GM21381 (cell line): Measurements from ENCODE around the gene CDCA4.

Source experiments
- ATAC-seq: cut with Tn5 transposase; IDR thresholded peaks from one replicate; pipeline ENCODE4 v1.9.1; 2021; ENCODE audit warnings: mild to moderate bottlenecking, moderate library complexity; ENCODE audit not compliant: unreplicated experiment

CDCA4 gene

DNA sequence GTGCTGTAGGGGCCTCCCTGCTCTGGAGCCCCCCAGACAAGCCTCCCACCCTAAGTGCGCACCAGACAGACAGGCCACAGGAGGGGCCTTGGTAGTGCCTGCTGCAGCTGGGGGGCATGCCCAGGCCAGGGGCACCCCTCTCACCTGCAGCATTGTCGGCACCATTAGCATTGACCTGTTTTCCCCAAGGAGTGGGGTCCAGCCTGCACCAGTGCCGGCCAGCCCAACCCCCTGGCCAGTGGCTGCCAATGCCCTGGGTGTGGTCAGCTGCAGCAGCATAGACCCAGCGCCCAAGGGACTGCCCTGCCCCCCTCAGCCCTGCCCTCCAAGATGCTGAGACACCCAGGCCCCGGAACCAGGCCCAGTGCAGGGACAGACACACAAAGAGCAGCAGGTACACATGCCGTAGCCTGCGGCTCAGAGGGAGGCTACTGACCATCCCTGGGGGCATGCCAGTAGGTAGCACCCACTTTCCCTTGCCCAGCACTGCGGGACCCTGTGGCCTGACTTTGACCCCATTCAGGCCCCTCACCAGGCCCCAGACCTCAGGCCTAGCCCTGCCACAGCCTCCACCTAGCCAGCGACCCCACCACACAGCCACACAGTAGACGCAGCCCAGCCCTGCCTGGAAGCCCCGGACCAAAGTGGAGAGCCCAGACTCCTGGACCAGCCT is 43.7 kb downstream of the CDCA4 start:
- no peak for ATAC-seq

GRCh38 chr14:104976198-104977007 is 44.5 kb downstream of the CDCA4 start:
- ATAC-seq, result no peak

- no peak for ATAC-seq
Measured at GRCh38 chr14:104975481-104976197, 45.2 kb downstream of the CDCA4 start.

GRCh38 chr14:104974665-104975390 is 46.1 kb downstream of the CDCA4 start:
- ATAC-seq, result no peak

GRCh38 chr14:104974146-104974541 is 46.7 kb downstream of the CDCA4 start:
- ATAC-seq, result no peak

DNA sequence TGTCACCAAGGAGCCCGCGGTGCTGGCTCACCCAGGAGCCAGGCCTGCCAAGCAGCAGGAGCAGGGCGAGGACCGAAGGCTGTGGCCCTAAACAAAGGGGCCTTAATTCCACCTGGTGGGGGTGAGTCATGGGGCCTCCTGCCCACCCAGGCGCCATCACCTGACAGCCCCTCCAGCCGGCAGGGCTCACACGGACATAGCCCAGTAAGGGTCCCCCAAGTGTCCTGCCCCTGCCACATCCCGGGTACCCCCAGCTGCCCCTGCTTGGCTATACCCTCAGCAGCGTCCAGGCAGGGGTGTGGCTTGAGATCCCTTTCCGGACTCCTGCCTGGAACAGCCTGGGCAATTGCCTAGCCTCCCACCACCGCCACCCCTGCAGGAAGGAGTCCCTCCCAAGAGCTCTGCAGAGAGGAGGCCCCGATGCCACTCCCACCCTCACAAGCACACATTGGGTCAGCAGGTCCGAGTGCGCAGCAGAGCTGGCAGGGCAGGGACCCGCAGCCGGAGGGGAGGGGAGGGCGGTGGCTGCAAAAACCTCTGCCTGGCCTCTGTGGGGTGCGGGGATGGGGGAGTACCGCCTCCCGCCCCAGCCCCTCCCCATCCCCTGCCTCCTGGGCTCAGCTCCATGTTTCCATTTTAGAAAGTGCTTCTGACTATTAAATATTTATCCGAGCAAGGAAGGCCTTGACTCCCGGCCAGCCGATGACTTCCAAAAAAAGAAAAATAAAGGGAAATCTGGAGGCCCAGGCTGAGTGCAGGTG is 47.3 kb downstream of the CDCA4 start:
- ATAC-seq, result no peak

DNA sequence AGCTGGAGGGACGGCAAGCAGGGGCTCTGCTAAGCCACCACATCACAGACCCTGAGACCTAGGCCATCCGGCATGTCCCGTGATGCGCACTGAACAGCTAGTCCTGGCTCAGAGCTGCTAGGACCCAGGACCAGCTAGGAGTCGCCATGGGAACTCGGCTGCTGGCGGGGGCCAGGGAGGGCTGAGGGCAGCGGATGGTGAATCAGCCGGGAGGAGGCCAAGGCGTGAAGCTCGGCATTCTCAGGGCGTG is 47.8 kb downstream of the CDCA4 start:
- no peak for ATAC-seq

- no peak for ATAC-seq
Measured at GRCh38 chr14:104972301-104973134, 48.4 kb downstream of the CDCA4 start.

- ATAC-seq, result no peak
Measured at GRCh38 chr14:104971447-104972240, 49.2 kb downstream of the CDCA4 start.

GRCh38 chr14:104970231-104971068 is 50.4 kb downstream of the CDCA4 start:
- no peak for ATAC-seq

DNA sequence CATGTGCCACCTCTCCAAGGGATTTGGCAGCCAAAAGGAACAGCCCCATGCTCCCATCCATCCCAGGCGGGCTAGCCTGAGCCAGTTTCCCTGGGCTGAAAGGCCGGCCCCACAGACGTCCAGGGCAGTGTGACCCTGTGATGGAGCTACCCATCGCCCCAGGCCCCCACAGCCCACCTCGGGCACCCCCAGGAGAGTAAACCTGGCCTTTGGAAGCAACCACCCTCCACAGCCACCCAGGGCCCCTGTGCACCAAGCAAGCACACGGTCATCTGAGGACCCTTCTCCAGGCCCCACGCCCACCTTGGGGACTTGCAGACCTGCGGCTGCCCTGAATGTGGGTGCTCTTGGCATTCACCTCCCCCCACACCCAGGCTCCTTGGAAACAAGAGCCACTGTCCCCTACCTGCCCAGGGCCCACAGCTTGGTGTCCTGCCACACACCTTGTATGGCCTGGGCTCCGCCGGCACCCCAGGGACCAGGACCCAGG is 51.1 kb downstream of the CDCA4 start:
- no peak for ATAC-seq

GRCh38 chr14:104968541-104969401 is 52.1 kb downstream of the CDCA4 start:
- no peak for ATAC-seq

DNA sequence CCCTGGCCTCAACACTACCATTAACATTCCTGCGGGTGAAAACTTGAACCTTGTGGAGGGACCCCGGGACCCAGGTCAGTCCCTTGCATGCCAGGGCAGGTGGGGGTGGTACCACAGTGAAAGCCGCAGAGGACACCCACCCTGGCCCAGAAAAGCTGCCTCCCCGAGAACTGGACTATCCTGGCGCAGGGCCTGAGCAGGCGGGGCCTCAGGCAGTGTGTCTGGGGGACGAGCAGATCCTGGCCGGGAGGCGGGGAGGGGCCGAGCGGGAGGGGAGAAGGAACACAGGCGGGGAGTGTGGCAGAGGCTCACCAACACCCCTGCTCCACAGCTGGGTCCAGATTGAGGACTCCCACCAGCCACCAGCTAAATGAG is 52.7 kb downstream of the CDCA4 start:
- ATAC-seq, result no peak

GRCh38 chr14:104967386-104968152 is 53.3 kb downstream of the CDCA4 start:
- no peak for ATAC-seq

DNA sequence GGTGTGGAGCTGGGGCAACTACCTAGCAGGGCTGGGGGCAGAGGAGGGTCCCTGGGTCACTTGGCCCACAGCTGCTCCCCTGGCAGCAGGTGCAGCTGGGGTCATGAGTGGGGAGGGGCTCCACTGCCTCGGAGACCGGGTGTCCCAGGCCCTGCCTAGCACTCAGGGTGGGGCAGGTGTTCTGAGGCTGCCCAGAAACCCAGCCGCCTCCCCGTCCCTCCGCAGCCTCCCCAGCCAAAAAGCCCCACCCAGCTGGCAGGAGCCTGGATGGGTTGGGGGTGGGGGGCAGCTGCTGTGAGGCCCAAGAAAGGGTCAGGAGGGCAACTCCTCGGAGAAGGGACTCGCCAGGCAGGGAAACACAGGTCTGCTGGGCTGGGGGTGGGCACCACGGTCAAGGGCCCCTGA is 53.9 kb downstream of the CDCA4 start:
- no peak for ATAC-seq

DNA sequence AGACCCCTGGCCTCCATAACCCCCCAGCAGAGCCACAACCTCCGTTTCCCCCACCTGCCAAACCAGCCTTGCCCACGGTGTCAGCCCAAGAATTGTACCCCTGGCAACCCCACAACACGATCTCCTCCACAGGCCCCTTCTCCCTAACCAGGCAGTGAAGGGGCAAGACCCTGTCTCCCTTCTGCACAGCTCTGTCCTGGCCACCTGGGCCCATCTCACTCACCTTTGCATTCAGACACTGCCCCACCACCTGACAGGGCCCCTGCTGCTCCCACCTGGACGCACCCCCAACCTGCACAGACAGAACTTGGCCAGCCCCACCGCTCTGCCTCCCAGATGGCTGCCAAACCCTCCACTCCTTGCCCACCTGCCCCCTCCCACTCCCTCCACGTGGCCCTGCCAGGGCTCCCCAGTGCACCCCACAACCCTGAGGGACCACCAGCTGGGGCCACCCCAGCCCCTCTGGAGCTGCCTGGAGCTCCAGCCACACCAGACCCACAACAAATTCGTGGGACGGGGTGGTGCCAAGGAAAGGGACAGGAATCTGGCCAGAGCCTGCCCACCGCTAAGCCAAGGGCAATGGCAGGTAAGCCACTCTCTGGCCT is 54.5 kb downstream of the CDCA4 start:
- no peak for ATAC-seq
